Pancreas (tissue), 10 donors: ENCODE data around the gene GULP1. TPM values are rescaled to one million over a fixed set of nuclear protein-coding genes. Genes with fewer than 3 reads are reported as not detected.

Source experiments
- ATAC-seq, 4 donors: fragments of 200-7000 bp; cut with Tn5 transposase; one replicate each; pipeline versions ENCODE4 v1.8.0 to v1.9.1; 2020; ENCODE audit warnings: mild to moderate bottlenecking in 4 of 4, moderate library complexity in 4 of 4
- DNase-seq, 6 donors: peaks; one replicate each; pipeline ENCODE4 v3.0.0-alpha.2; 2020
- FAIRE-seq: peaks from 2 replicates; lab custom pipeline; 2012; peaks lifted over from hg19 to GRCh38; lab: Jason Lieb, UNC
- H3K27ac ChIP-seq, 4 donors: fragments of 200-600 bp; sonication (generic); 1 replicate in 3 of 4; 2 replicates in 1 of 4; pipeline versions ENCODE4 v1.5.0 to v1.8.0; 2020
- H3K27me3 ChIP-seq, 4 donors: fragments of 200-600 bp; one replicate each; pipeline ENCODE4 v1.8.0; 2021
- H3K36me3 ChIP-seq, 3 donors: fragments of 200-600 bp; sonication (generic) in 1 of 3; one replicate each; pipeline versions ENCODE4 v1.5.0 to v1.8.0; 2020 to 2021
- H3K4me1 ChIP-seq, 3 donors: fragments of 200-600 bp; one replicate each; pipeline ENCODE4 v1.8.0; 2021
- H3K4me3 ChIP-seq, 4 donors: fragments of 200-600 bp; sonication (generic) in 2 of 4; one replicate each; pipeline versions ENCODE4 v1.5.0 to v1.8.0; 2020 to 2021
- H3K9me3 ChIP-seq, 4 donors: fragments of 200-600 bp; one replicate each; pipeline ENCODE4 v1.8.0; 2021
- WGBS, 2 donors: extraction: QIAGEN DNeasy Blood & Tissue Kit; methylation state at CpG; one replicate each; pipeline ENCODE4 v1.1.7; 2013; 5-methylcytosine and 5-hydroxymethylcytosine counted together
- intact Hi-C, 3 donors: fragments of 100-400 bp; cut with DNase I; formaldehyde crosslinking; loops; one replicate each; pipeline versions ENCODE4 v1.11.1 to v1.14.2; 2022
- polyA plus RNA-seq, 2 donors: library from polyadenylated mRNA; stranded (reverse); fragments of 200-250 nt; gene quantifications; one replicate each; pipeline ENCODE4 v1.2.3, GENCODE V29; 2013
- total RNA-seq, 6 donors: library from RNA; stranded (reverse); fragmentation: NEBNext Ultra II Directional in 4 of 6; extraction: Animal tissue kit (Norgen Biotek cat#: 25700) in 4 of 6; gene quantifications; one replicate each; pipeline versions ENCODE4 v1.2.1 to v1.2.4, GENCODE V29; 2021 to 2023
- TF ChIP-seq, protein P1 (sequence below), 4 donors: fragments of 200-600 bp; sonication (generic) in 3 of 4; IDR thresholded peaks; one replicate each; pipeline versions ENCODE4 v1.5.0 to v1.8.0; 2021; ENCODE audit warnings: antibody characterized with exemption in 4 of 4
- donor health status: healthy with polysubstance abuse.
- donor health status: DM: no; HTN: no; CAD: no; lungs with moderate emphysema.
- donor health status: DM: no; HTN: no; CAD: no.
- donor health status: control.
- donor health status: control.
- donor health status: Bipolar disorder and iron deficiency.
- donor health status: DM: yes; HTN: yes; CAD: no.
- donor health status: DM: no; HTN: no; CAD: no.
- donor health status: DM: no; HTN: no; CAD: no.
- donor health status: DM: yes; HTN: yes; CAD: no.

Gene GULP1
- total and polyA plus RNA-seq, 8 donors = 5.4 to 35.7 (median 17.5) TPM

DNA sequence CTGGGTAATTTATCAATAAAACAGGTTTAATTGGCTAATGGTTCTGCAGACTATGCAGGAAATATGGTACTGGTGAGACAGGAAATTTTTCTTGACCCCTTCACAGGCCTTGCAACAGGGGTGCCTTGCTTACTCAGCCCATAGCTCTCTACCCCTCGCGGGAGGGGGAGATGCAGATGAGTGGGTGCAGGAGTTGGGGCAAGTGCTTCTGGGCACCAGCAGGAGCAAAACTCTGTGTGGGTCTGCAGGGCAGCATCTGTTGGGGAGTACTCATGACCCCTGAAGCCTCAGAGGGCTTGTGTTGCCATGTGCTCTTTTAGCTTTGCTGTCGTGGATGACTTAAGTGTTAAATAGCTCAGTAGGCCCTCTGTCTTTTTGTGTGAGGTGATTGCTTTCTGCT is 48.6 kb downstream of the GULP1 start:
- DNase-seq (no peak), ATAC-seq (no peak), FAIRE-seq (no peak)
- TF ChIP-seq, protein P1, sequence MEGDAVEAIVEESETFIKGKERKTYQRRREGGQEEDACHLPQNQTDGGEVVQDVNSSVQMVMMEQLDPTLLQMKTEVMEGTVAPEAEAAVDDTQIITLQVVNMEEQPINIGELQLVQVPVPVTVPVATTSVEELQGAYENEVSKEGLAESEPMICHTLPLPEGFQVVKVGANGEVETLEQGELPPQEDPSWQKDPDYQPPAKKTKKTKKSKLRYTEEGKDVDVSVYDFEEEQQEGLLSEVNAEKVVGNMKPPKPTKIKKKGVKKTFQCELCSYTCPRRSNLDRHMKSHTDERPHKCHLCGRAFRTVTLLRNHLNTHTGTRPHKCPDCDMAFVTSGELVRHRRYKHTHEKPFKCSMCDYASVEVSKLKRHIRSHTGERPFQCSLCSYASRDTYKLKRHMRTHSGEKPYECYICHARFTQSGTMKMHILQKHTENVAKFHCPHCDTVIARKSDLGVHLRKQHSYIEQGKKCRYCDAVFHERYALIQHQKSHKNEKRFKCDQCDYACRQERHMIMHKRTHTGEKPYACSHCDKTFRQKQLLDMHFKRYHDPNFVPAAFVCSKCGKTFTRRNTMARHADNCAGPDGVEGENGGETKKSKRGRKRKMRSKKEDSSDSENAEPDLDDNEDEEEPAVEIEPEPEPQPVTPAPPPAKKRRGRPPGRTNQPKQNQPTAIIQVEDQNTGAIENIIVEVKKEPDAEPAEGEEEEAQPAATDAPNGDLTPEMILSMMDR (IDR thresholded peaks at IDR 0.05) = no peak
- no peaks in the 10 kb centered on the region for H3K27me3 ChIP-seq
- no peaks in the 10 kb centered on the region for H3K4me1 ChIP-seq
- WGBS, 2 donors = 95 to 96% methylated on average over 3 of the region's 3 CpGs
- no peaks in the 10 kb centered on the region for H3K9me3 ChIP-seq
- intact Hi-C loops = no loop called here
- H3K27ac ChIP-seq = no peak overlapping the region
- no peaks in the 10 kb centered on the region for H3K36me3 ChIP-seq
- H3K4me3 ChIP-seq = no peak overlapping the region

GRCh38 chr2:188345020-188345419 is 53.3 kb downstream of the GULP1 start:
- 69 to 80% methylated on average over 3 of the region's 3 CpGs for WGBS, 2 donors
- Histone ChIP-seq H3K36me3 (no peaks in the 10 kb centered on the region), H3K9me3 (no peaks in the 10 kb centered on the region), H3K4me3 (no peak overlapping the region), H3K27me3 (no peaks in the 10 kb centered on the region), H3K27ac (no peak overlapping the region), H3K4me1 (peaks cover 0 to 10% (median 0%) of the 10 kb centered on the region in 3 donors)
- TF ChIP-seq, protein P1 (IDR thresholded peaks at IDR 0.05) = no peak
- ATAC-seq = no peak
- intact Hi-C loops = no loop called here
- DNase-seq = no peak
- FAIRE-seq = no peak

- Histone ChIP-seq H3K4me3 (no peak overlapping the region), H3K27me3 (no peaks in the 10 kb centered on the region), H3K36me3 (no peaks in the 10 kb centered on the region), H3K9me3 (no peaks in the 10 kb centered on the region), H3K4me1 (peaks cover 0 to 10% (median 0%) of the 10 kb centered on the region in 3 donors), H3K27ac (no peak overlapping the region)
- ATAC-seq (no peak), DNase-seq (no peak), FAIRE-seq (no peak)
- TF ChIP-seq, protein P1 (IDR thresholded peaks at IDR 0.05) = no peak
- intact Hi-C loops = no loop called here
Measured at GRCh38 chr2:188345426-188345825, 53.8 kb downstream of the GULP1 start.

GRCh38 chr2:188345831-188346458 is 54.3 kb downstream of the GULP1 start:
- FAIRE-seq (no peak), ATAC-seq (no peak), DNase-seq (no peak)
- 74 to 79% methylated on average over 3 of the region's 3 CpGs for WGBS, 2 donors
- no peak overlapping the region for H3K27ac ChIP-seq
- TF ChIP-seq, protein P1 (IDR thresholded peaks at IDR 0.05) = no peak
- no peaks in the 10 kb centered on the region for H3K9me3 ChIP-seq
- H3K4me1 ChIP-seq = peaks cover 0 to 10% (median 0%) of the 10 kb centered on the region in 3 donors
- H3K27me3 ChIP-seq = no peaks in the 10 kb centered on the region
- intact Hi-C loops = no loop called here
- no peak overlapping the region for H3K4me3 ChIP-seq
- H3K36me3 ChIP-seq = no peaks in the 10 kb centered on the region

GRCh38 chr2:188349019-188349418 is 57.3 kb downstream of the GULP1 start:
- Histone ChIP-seq H3K4me1 (peaks cover 0 to 10% (median 0%) of the 10 kb centered on the region in 3 donors), H3K9me3 (no peaks in the 10 kb centered on the region), H3K4me3 (no peak overlapping the region), H3K27ac (no peak overlapping the region), H3K27me3 (no peaks in the 10 kb centered on the region), H3K36me3 (no peaks in the 10 kb centered on the region)
- FAIRE-seq (no peak), DNase-seq (no peak), ATAC-seq (no peak)
- TF ChIP-seq, protein P1 (IDR thresholded peaks at IDR 0.05) = no peak
- WGBS, 2 donors = 91 to 96% methylated on average over 1 of the region's 1 CpG
- intact Hi-C loops = no loop called here
